WERI-Rb-1 (cell line): ENCODE measurements around the gene TMEM186.

Experiments used
- DNase-seq: peaks from one replicate; pipeline ENCODE4 v3.0.0-alpha.2; 2020
- H3K27ac ChIP-seq: fragments of 250-450 bp; sonication (Bioruptor Pico); 2 replicates; pipeline ENCODE4 v1.5.1; 2020; ENCODE audit warnings: mild to moderate bottlenecking, moderate library complexity
- H3K27me3 ChIP-seq: fragments of 250-450 bp; sonication (Bioruptor Pico); 2 replicates; pipeline ENCODE4 v1.5.1; 2021; ENCODE audit warnings: mild to moderate bottlenecking, low read depth, moderate library complexity; ENCODE audit not compliant: insufficient read depth, severe bottlenecking
- H3K36me3 ChIP-seq: fragments of 250-450 bp; sonication (Bioruptor Pico); 2 replicates; pipeline ENCODE4 v1.5.1; 2020; ENCODE audit warnings: mild to moderate bottlenecking, moderate library complexity
- H3K4me3 ChIP-seq: 2 replicates; pipeline ENCODE4 v1.5.1; 2011; ENCODE audit warnings: low read depth, mild to moderate bottlenecking, control low read depth, low read length
- H3K9me3 ChIP-seq: fragments of 250-450 bp; sonication (Bioruptor Pico); 2 replicates; pipeline ENCODE4 v1.5.1; 2021; ENCODE audit warnings: mild to moderate bottlenecking, moderate library complexity; ENCODE audit not compliant: severe bottlenecking
- CTCF ChIP-seq: IDR thresholded peaks from 2 replicates; pipeline ENCODE4 v1.5.1; 2011; ENCODE audit warnings: low read depth, mild to moderate bottlenecking, control low read depth, inconsistent platforms, low read length

Gene TMEM186

GRCh38 chr16:8762254-8762653, 35.2 kb downstream of the TMEM186 start:
- no peak for DNase-seq
- no peaks in the 10 kb centered on the region for H3K9me3 ChIP-seq
- H3K4me3 ChIP-seq = no peak overlapping the region
- TF ChIP-seq CTCF = no peak
- no peaks in the 10 kb centered on the region for H3K36me3 ChIP-seq
- H3K27ac ChIP-seq = no peak overlapping the region
- peaks cover 5% of the 10 kb centered on the region for H3K27me3 ChIP-seq

GRCh38 chr16:8761078-8761477, 36.4 kb downstream of the TMEM186 start:
- TF ChIP-seq CTCF = no peak
- no peak for DNase-seq
- Histone ChIP-seq H3K4me3 (no peak overlapping the region), H3K36me3 (no peaks in the 10 kb centered on the region), H3K27ac (no peak overlapping the region), H3K27me3 (peaks cover 5% of the 10 kb centered on the region), H3K9me3 (no peaks in the 10 kb centered on the region)

GRCh38 chr16:8760021-8760420, 37.4 kb downstream of the TMEM186 start:
- DNase-seq = no peak
- Histone ChIP-seq H3K4me3 (no peak overlapping the region), H3K27me3 (peaks cover 5% of the 10 kb centered on the region), H3K36me3 (no peaks in the 10 kb centered on the region), H3K9me3 (no peaks in the 10 kb centered on the region), H3K27ac (no peak overlapping the region)
- TF ChIP-seq CTCF = no peak

- Histone ChIP-seq H3K4me3 (no peak overlapping the region), H3K27ac (no peak overlapping the region), H3K27me3 (peaks cover 5% of the 10 kb centered on the region), H3K9me3 (no peaks in the 10 kb centered on the region), H3K36me3 (no peaks in the 10 kb centered on the region)
- TF ChIP-seq CTCF = no peak
- no peak for DNase-seq
Measured at GRCh38 chr16:8758022-8758421, 39.4 kb downstream of the TMEM186 start.

GRCh38 chr16:8756755-8757154, 40.7 kb downstream of the TMEM186 start:
- Histone ChIP-seq H3K9me3 (no peaks in the 10 kb centered on the region), H3K4me3 (no peak overlapping the region), H3K27ac (no peak overlapping the region), H3K36me3 (no peaks in the 10 kb centered on the region), H3K27me3 (peaks cover 5% of the 10 kb centered on the region)
- TF ChIP-seq CTCF = no peak
- DNase-seq = no peak

- Histone ChIP-seq H3K27me3 (no peaks in the 10 kb centered on the region), H3K4me3 (no peak overlapping the region), H3K9me3 (no peaks in the 10 kb centered on the region), H3K27ac (no peak overlapping the region), H3K36me3 (no peaks in the 10 kb centered on the region)
- DNase-seq = no peak
- TF ChIP-seq CTCF = no peak
Measured at GRCh38 chr16:8753416-8754054, 43.9 kb downstream of the TMEM186 start.
